CD4-positive, alpha-beta T cell treated with Interleukin-15 for 1 hour (primary cell): ENCODE data around the gene PUM2.

Experiments used
- DNase-seq: peaks from one replicate; pipeline ENCODE4 v3.0.0-alpha.2; 2020

Gene PUM2

DNA sequence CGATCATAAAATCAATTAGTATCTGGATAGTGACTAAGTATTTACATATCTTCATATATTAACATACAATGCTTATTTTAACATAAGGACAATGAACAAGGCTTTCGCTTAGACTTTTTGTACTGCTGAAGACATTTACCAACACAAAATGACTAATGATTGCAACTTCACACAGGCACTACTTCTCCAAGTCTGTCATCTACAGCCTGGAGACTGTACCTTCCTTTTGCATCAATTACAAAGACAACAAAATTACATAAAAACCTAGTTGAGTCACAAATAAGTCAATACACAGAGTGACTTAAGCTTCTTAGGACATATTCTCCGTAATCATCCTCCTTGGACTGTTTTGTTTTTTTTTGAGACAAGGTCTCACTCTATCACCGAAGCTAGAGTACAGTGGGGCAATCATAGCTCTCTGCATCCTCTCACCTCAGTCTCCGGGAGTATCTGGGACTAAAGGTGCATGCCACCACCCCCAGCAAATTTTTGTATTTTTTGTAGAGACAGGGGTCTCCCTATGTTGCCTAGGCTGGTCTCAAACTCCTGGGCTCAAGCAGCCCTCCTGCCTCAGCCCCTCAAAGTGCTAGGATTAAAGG lies 15.9 kb downstream of the PUM2 start:
- DNase-seq = no peak

- no peak for DNase-seq
Measured at GRCh38 chr2:20333738-20334137, 16.9 kb downstream of the PUM2 start.

- DNase-seq = no peak
Measured at GRCh38 chr2:20330192-20330591, 20.5 kb downstream of the PUM2 start.

- DNase-seq = no peak
Measured at GRCh38 chr2:20327370-20327769, 23.3 kb downstream of the PUM2 start.

- peak; percentile 45 for DNase-seq
Measured at GRCh38 chr2:20326163-20326780, 24.4 kb downstream of the PUM2 start.

DNA sequence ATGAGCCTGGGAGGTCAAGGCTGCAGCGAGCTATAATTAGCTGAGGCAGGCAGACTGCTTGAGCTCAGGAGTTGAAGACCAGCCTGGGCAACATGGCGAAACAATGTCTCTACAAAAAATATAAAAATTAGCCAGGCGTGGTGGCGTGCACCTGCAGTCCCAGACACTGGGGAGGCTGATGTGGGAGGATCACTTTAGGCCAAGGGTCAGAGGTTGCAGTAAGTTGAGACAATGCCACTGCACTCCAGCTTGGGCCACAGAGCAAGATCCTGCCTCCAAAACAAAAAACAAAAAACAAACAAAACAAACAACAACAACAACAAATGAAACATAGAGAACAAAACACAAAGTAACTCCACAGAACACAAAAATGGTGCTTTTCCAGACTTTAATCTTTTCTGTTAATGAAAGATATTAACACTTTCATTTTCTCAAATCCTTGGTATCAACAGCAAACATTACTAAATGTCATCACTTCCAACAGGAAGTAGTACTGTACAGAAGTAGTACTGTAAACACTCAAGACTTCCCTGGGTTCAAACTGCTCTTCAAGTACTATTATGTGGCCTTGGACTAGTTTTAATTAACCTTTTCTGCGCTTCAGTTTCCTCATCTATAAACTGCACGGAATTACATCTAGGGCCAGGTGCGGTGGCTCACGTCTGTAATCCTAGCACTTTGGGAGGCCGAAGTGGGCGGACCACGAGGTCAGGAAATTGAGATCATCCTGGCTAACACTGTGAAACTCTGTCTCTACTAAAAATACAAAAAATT lies 27.9 kb downstream of the PUM2 start:
- DNase-seq = no peak

- no peak for DNase-seq
Measured at GRCh38 chr2:20317690-20318089, 33.0 kb downstream of the PUM2 start.

- no peak for DNase-seq
Measured at GRCh38 chr2:20317197-20317596, 33.4 kb downstream of the PUM2 start.

DNA sequence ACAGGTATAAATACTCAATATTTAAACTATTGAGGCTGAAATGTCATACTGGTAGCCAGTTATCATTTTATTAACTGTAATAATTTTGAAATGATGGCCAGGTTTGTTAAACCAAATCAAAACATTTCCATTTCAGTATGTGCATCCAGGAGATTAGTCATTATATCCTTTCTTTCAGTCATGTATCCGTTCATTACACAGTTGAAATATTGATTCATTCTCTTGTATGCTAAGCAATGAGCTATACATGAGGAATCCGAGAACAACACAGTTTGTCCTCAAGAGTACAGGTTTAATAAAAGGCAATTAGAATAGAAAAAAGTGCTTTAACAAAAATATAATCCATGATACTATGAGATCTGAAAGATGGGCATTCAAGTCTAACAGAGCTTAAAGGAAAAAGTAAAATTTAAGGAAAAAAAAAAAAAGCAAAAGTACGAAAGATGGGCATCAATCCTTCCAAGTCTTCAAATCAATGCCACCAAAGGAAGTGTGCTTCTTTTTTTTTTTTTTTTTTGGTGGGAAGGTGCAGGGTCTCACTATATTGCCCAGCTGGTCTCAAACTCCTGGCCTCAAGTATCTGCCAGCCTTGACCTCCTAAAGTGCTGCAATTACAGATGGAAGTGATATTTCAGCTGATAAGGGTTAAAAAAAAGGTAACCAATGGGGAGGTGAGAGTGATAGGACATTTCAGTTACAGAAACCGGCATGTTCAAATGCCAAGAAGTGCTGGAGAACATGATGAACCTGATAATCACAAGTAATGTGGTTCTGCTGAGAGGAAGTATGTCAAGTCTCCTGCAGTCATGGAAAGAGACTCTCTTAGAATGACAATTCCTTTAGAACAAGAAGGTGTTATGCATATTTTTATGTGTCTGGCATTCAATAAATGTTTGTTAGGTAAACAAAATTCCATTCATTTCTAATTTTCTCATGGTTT lies 35.8 kb downstream of the PUM2 start:
- DNase-seq = no peak

DNA sequence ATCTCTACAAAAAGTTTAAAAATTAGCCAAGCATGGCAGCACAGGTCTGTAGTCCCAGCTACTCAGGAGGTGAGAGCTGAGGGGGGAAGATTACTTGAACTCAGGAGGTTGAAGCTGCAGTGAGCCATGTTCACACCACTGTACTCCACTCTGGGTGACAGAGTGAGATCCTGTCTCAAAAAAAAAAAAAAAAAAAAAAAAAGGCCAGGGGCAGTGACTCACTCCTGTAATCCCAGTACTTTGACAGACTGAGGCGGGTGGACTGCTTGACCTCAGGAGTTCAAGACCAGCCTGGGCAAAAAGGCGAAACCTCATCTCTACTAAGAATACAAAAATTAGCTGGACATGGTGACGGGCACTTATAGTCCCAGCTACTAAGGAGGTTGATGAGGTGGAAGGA lies 37.0 kb downstream of the PUM2 start:
- DNase-seq = no peak

GRCh38 chr2:20309001-20309400 lies 41.6 kb downstream of the PUM2 start:
- DNase-seq = no peak

DNA sequence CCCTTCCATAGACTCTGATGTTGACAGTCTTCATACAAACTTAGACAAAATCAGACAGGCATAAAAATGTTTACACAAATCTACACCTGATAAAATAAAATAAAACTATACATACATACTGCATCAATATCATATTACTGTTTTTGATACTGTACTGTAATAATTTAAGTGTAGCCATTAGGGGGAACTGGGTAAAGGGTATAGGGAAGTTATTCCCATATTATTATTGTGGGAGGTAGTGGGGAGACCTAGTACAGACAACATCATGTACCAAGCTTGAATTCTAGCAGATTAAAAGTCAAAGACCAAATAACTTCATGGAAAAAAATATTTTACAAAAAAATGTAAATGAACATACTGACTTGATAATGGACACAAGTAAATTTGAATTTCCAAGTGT lies 43.3 kb downstream of the PUM2 start:
- DNase-seq = no peak

DNA sequence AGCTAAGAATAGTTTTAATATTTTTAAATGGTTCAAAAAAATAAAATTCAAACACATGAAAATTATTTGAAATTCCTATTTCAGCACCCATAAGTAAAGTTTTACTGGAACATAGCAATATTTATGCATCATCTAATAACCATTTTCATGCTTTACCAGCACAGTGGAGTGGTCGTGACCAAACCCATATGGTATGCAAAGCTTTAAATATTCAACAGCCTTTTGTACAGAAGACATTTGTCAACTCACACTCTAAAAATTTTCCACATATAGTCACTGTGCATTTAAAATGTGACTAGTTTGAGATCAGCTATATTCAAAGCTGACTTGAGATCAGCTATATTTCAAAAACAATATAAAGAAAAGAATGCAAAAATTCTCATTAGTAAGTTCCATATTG lies 46.2 kb downstream of the PUM2 start:
- DNase-seq = no peak

GRCh38 chr2:20303966-20304365 lies 46.7 kb downstream of the PUM2 start:
- DNase-seq = no peak

GRCh38 chr2:20302019-20302418 lies 48.6 kb downstream of the PUM2 start:
- no peak for DNase-seq

DNA sequence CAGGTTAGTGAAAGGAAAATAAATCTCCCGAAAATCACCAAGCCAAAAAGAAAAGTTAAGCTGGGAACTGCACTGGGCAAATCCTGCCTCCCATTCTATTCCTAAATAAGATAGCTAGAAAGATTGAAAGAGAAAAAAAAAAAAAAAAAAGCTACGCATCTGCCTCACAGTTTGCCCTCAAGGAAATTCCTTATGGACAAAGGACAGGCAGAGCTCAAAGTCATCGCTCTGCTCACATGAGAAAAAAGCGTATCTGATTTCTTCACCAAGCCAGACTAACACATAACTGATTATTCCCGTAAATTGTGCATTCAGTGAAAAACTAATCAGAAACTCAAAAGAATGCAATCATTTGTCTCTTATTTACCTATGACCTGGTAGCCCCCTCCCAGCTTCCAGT lies 50.0 kb downstream of the PUM2 start:
- no peak for DNase-seq

DNA sequence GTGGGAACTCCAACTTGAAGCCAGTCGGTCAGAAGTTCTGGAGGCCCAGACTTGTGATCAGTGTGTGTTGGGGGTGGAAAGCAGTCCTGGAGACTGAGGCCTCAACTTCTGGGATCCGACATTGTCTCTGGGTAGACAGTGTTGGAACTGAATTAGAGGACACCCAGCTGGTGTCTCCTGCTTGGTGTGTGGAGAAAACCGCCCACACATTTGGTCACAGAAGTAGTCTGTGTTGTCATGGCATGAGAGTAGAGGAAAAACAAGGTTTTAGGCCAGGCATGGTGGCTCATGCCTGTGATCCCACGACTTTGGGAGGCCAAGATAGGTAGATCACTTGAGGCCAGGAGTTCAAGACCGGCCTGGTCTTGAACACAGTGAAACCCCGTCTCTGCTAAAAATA lies 51.5 kb downstream of the PUM2 start:
- DNase-seq = no peak

GRCh38 chr2:20294231-20294630 lies 56.4 kb downstream of the PUM2 start:
- no peak for DNase-seq

- DNase-seq = no peak
Measured at GRCh38 chr2:20292984-20293383, 57.7 kb downstream of the PUM2 start.

DNA sequence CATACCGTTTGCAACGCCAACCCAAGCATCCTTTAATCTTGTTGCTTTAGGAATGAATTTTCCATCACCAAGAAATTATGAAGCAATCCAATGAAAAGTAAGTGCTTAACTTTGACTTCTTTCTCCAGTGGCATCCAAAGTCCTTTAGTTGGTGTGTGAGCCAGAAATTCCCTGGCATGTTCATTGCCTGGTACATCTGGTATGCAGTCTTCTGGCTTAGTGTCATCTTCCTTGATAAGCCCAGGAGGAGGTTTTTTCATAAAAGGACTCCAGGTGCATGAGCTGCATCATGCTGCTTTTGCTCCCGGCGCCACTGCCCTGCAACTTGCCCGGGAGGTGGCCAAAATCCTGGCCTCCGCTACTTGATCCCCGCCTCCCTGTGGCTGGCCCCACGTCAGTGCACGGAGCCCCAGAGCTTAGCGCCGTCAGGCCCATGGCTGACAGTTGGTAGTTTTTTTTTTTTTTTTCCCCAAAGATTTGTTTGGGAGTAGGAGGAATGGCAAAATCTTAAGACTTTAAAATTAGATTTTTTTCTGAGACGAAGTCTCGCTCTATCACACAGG lies 58.7 kb downstream of the PUM2 start:
- no peak for DNase-seq

GRCh38 chr2:20291106-20291564 lies 59.5 kb downstream of the PUM2 start:
- DNase-seq = no peak

GRCh38 chr2:20288642-20289340 lies 61.9 kb downstream of the PUM2 start:
- DNase-seq = no peak
